ENCODE results near the gene ANAPC16.
"Not testable (repeated sequence)": the region's sequence is repeated elsewhere in the genome, so short reads cannot be mapped to it uniquely, and the experiment has no call there.

ANAPC16 gene

DNA sequence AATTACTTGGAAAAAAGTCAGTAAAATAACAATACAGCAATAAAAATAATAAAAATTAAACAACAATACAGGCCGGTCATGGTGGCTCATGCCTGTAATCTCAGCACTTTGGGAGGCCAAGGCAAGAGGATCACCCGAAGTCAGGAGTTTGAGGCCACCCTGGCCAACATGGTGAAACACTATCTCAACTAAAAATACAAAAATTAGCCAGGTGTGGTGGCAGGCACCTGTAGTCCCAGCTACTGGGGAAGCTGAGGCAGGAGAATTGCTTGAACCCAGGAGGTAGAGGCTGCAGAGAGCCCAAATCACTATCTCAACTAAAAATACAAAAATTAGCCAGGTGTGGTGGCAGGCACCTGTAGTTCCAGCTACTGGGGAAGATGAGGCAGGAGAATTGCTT lies 4.0 kb upstream of the ANAPC16 start:
- DNase-seq, result not testable (repeated sequence)

DNA sequence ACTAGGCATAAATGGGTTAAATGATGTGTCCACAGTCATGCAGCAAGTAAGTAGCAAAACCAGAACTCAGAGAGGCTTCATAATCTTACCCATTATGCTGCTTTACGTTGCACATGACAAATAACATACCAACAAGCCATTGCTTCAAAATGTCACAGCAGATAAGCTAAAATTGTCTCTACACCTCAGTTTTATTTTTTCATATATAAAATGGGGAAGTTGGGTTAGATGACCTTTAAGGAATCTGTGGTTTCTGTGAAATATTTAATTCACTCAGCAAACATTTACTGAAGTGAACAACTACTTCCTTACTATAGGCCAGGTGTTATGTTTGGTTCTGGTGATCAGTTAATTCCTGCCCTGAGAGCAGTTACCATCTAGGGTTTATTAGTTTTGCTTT lies 2.5 kb downstream of the ANAPC16 start:
- DNase-seq, result peak; percentile 21 to 51

DNA sequence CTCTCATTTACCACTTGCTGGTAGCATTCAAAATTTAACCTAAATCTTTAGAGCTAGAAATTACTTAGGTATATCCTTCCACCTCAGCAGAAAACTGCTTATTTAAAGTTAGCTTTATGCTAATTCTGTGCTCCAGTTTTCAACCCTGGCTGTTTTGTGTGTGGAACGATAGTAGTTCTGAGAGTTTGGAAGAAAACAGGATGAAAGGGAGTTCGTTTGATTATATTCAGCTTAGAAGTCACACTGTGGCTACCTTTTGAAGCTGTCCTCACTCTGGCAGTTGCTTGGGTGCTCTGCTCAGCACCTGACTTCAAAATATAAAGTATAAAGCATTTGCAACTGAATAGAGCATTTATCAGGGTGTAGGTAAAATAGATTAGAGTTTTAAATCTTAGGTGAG lies 2.9 kb downstream of the ANAPC16 start:
- DNase-seq, result no peak

DNA sequence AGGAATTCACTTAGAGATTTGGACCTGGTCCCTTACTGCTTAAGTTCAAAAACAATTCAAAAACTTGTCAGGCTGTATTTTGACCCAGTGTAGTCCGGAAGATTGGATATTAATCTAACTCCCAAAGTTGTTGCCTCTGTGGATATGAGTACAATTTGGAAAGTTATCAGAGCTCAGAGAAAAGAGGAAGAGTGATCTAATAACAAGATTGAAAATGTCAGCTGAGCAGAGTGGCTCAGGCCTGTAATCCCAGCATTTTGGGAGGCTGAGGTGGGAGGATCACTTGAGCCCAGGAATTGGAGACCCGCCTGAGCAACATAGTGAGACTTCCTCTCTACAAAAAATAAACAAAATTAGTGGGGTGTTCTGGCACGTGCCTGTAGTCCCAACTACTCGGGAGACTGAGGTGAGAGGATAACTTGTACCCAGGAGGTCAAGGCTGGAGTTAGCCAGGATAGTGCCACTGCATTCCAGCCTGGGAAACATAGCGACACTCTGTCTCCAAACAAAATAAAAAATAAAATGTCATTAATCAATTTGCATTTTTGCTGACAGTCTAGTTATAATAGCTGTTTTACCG lies 3.5 kb downstream of the ANAPC16 start:
- peak; percentile 35 to 40 for DNase-seq

DNA sequence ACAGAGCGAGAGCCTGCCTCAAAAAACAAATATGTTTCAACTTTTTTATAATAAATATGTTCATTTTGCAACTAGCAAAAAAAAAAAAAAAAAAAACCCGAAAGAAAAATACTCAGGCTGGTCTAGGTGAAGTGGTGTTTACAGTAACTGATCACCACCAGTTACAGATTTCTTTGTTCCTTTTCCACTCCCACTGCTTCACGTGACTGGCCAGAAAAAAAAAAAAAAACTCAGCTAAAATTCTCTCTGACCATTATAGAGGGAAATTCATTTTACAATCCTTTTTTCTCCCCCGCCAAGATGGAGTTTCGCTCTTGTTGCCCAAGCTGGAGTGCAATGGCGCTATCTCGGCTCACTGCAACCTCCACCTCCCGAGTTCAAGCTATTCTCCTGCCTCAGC lies 4.8 kb downstream of the ANAPC16 start:
- DNase-seq, result peak in 1 of 2 donors; percentile 4

DNA sequence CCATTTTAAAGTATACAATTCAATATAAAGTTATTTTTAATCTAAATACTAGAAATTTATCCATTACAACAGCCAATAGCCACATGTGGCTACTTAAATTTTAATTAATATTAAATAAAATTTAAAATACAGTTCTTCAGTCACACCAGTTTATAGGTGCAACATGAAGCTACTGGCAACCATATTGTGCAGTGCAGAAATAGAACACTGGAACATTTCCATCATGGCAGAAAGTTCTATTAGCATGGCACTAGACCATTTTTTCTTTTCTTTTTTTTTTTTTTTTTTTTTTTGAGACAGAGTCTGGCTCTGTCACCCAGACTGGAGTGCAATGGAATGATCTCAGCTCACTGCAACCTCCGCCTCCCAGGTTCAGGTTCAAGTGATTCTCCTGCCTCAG lies 5.5 kb downstream of the ANAPC16 start:
- no peak for DNase-seq

DNA sequence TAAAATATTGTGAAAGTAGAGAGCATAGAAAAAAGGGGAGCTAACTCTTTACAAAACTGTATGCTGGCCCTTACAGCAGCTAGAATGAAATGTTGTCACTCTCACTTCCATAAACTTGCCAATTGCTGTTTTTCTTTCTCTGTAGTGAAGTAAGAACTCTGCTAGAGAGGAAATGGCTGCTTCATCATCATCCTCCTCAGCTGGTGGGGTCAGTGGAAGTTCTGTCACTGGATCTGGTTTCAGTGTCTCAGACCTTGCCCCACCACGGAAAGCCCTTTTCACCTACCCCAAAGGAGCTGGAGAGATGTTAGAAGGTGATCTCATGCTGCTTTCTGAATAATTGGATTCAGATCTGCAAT lies 7.9 kb downstream of the ANAPC16 start:
- peak; percentile 76 to 85 for DNase-seq

DNA sequence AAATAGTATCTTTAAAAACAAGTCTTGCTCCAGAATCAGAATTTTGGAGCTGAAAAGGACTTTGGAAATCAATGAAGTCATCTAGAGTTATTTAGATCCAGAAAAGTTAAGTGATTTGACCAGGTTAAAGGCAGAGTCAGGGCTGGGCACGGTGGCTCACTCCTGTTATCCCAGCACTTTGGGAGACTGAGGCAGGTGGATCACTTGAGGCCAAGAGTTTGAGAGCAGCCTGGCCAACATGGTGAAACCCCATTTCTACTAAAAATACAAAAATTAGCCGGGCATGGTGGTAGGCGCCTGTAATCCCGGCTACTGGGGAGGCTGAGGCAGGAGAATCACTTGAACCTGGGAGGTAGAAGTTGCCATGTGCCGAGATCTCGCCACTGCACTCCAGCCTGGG lies 8.4 kb downstream of the ANAPC16 start:
- not testable (repeated sequence) for DNase-seq

DNA sequence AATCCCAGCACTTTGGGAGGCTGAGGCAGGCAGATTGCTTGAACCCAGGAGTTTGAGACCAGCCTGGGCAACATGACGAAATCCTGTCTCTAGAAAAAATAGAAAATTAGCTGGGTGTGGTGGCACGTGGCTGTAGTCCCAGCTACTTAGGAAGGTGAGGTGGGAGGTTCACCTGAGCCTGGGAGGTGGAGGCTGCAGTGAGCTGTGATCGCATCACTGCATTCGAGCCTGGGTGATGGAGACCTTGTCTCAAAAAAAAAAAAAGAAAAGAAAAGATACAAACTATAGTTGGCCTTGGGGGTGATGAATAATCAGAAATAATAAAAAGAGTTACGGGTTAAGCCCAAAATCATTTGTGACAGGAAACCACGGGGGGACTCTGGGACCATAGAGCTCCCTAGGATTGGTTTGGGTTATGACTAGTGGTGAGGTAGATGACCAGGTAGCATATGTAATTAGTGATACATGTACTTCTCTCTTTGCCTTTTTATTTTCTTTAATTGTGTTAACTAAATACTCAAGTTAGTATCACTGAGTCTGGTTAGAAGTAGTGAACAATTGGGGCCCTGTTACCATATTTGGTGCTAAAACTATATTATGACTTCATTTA lies 10.7 kb downstream of the ANAPC16 start:
- DNase-seq, result no peak

DNA sequence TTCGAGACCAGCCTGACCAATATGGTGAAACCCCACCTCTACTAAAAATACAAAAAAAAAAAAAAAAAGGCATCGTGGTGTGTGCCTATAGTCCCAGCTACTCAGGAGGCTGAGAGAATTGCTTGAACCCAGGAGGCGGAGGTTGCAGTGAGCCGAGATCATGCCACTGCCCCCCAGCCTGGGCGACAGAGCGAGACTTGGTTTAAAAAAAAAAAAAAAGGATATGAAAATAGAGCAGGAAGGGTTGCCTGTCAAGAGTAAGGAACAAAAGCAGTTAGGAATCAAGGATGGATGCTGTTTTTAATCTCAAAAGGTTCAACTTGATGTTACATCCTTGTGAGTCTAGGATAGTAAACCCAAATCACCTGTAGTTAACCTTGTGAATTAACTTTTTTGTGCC lies 12.0 kb downstream of the ANAPC16 start:
- DNase-seq, result no peak

DNA sequence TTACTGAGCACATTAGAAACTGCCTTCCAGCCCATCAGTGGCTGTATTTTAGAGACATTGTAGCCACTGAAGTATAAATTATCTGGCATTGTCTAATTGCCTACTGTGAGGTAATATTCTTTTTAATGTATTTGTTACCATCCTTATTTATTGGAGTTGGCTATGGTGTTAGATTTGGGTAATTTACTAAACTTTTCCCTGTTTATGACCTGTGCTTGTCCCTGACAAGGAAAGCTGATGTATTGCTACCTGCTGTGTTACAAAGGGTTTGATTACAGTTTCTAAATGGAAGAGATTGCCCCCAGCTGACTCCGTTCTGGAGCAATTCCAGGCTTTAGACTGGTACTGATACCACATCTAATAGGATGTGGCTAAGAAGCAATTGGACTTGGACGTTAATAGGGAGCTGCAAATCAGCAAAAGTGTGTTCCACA lies 12.5 kb downstream of the ANAPC16 start:
- no peak for DNase-seq

DNA sequence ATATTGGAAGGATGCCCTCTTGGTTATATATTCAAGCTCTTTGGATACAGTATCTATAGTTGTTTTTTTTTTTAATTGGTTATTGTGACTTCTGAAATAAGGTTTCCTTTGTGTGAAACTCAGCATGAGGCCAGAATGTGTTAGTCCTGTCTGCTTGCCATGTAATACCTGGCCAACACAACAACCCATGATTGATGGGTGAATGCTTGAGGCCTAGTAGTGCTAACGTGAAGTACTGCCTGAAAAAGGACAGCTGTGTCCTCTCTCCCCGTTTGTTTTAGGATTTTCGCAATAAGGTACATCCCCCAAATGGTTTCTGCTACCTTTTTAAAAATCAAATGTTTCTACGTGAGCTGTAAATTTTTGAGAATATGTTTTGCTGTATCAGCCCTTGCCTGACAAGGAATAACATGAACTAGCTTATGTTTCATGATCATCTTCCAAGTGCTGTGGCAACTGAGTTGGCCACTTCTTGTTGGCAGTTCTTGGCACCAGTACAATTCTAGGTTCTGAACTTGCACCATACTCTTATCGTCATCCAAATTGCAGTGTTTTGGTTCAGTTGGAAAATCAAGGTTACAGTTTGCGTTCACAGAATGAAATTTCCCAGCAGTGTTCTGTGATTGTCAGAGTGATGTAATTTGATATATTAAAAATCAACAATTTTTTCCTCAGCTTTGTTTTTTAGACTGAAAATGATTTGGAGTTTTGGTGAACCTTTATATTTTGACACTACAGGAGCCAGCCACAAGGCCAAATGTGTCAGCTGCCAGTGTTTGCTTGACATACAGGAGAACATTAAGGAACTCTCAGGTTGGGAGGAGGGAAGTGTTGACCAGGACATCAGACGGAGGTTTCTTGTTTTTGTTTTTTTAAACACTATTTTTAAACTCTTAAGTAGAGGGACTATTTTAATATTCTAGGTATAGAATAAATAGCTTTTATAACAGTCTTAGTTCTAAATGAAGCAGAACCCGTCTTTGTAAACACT lies 13.7 kb downstream of the ANAPC16 start:
- DNase-seq, result peak in 1 of 2 donors; percentile 28

DNA sequence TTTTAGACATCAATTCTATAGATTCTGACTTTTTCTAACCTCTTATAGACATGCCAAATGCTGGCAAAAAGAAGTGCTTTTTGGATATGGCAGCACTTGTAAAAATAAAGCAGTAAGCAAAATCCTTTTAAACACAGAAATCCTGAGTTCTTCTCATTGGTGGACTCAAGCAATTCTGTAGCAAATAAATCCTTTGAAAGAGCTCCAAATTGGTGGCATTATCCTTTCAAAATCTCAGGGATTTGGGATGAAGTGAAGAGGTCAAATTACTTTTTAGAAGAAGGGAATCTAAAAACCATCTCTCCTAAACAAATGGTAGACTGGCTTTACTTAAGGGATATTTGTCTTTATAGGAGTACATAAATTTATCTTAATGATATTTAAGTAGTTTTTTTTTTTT lies 17.8 kb downstream of the ANAPC16 start:
- no peak for DNase-seq

DNA sequence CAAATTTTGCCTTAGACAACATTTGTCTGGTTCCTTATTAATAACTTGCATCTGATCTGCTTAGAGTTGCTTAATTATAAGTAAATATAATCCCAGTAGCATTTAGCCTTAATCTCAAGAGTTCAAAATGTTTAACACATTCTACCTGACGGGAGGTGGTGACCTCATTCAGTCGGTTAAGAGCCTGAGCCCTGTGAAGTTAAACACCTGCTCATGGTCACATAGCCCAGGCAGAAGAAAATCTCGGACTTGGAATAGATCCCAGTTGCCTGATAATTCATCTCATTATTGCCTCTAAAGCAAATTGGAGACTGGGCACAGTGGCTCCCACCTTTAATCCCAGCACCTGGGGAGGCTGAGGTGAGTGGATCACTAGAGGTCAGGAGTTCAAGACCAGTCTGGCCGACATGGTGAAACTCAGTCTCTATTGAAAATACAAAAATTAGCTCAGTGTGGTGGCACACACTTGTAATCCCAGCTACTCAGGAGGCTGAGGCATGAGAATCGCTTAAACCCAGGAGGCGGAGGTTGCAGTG lies 18.8 kb downstream of the ANAPC16 start:
- DNase-seq, result no peak

DNA sequence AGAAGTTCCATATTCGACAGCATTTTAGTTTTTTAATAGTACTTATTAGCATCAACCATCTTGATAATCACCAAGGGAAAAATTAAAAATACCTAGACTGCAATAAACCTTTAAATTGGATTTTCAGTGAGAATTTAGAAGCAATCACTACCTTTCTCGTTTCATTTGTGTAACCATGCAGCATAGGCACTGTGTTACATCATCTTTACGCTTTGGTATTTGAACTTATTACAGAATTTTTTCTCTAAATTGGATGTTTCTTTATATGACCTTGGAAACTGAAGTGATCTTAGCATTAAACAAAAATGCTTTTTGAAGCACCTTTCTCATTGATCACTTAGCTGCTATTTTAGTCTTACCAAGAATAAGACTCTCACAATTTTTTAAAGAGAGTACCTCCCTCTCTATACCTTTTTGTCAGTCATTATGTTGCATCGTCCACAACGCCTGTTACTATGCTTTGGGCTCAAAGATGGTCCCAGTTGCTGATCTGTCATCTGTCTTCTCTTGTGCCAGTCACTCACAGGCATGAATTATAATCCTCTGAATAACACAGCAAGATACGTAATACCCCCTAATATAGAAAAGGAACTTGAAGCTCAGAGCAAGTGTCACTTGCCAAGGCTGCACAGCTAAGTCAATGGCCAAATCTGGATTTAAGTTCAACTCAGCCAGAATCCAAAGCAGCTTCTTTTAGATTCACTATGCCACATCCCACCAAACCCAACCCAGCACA lies 19.9 kb downstream of the ANAPC16 start:
- no peak for DNase-seq

DNA sequence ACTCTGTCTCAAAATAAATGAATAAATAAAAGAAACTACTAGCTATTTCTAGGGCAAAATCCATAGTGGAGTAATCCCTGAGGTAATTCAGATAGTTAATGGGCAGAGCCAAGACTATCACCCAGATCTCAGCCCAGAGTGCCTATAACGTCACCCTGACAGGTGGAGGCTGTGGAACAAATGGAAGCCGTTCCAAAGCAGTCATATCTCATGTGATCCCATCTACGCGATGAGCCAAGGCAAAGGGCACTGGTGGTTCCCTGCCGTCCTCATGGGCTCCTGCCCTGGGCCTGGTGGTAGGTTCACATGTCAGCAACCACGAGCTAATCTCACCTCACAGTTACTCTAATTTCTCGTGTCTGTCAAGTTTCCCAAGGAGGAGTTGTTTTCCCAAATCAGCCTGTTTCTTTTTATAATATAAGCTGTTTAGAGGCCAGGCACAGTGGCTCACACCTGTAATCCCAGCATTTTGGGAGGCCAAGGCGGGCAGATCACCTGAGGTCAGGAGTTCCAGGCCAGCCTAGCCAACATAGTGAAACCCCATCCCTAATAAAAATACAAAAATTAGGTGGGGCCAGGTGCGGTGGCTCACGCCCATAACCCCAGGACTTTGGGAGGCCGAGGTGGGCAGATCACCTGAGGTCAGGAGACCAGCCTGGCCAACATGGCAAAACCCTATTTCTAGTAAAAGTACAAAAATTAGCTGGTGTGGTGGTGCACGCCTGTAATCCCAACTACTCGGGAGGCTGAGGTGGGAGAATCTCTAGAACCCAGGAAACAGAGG lies 22.8 kb downstream of the ANAPC16 start:
- DNase-seq, result no peak

DNA sequence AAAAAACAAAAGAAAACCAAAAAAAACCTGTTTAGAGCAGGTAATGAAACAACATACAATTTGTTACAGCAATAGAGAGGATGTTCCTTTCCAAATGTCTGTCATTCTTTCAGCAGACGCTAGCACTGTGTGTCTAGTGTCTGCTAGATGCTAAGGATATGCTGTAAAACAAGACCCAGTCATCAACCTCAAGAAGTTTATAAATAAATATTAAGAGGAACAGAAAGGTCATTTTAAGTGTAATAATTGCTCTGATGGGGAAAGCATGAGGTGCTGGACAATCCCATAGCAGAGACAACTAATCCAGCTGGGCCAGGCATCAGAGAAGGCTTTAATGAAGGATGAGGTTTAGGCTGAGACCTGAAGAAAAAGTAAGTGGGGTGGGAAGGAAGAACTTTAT lies 23.6 kb downstream of the ANAPC16 start:
- peak; percentile 26 to 40 for DNase-seq

DNA sequence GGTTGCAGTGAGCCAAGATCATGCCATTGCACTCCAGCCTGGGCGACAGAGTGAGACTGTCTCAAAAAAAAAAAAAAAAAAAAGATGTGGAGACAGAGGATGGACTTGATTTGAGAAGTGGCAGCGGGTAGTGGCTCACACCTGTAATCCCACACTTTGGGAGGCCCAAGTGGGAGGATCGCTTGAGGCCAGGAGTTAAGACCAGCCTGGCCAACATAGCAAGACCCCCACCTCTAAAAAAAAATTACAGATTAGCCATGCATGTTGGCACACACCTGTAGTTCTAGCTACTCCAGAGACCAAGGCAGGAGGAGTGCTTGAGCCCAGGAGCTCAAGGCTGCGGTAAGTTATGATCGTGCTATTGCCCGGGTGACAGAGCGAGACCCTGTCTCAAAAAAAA lies 24.6 kb downstream of the ANAPC16 start:
- no peak for DNase-seq

DNA sequence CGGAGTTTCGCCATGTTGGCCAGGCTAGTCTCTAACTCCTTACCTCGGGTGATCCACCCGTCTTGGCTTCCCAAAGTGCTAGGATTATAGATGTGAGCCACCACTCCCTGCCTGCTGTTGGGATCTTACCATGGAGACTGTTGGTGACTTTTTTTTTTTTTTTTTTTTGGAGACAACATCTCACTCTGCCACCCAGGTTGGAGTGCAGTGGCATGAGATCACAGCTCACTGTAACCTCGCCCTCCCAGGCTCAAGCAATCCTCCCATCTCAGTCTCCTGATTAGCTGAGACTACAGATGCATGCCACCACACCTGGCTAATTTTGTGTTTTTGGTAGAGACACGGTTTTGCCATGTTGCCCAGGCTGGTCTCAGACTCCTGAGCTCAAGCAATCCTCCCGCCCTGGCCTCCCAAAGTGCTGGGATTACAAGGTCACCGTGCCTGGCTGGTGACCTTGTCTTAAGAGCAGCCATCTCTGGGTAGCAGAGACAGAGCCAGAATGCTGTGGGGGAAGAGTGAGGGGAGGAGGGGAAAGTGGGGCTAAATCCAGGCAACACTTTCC lies 26.0 kb downstream of the ANAPC16 start:
- no peak for DNase-seq

DNA sequence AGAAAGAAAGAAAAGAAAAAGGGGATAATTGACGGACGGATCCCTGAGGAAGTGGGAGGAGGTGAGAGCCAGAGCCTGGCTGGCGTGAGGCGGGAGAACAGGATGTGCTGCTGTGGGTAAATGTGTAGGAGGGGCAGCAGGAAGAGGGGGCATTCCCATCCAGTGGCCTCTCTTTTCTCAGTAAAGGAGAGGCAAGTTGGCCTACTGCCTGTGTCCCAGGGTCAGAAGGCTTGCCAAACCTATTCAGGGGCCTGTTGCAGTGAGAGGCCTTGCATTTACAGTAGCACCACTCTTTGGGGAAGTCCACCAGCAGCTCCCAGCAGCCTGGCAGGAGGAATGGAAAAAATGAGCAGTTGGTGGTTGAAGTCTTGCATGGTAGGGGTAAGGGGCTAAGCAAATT lies 26.9 kb downstream of the ANAPC16 start:
- DNase-seq, result peak; percentile 62 to 72

DNA sequence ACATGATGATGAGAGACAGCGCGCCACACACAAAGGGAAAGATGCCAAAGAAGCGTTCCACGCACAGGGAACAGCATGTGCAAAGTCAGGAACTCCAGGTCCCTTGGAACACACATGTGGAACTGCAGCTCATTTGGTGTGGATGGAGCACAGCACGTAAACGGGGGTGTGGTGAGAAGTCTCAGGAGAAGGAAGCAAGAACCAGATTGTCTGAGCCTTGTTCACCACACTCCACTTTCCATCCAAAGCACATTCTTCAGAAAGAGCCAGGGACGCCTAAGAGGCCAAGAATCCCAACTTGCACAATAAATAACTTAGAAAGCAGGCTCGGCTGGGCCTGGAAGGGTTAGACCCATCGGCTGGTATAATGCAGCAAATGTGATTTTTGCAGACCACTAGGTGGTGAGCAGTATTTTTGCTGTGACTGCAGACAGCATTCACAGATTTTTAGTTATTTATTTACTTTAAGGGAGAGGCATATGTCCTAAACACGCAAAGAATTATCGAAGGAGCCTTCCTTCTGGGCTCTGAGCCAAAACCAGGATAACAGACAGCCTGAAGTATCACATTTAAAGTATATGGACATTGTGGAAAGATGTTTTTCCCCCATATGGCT lies 28.1 kb downstream of the ANAPC16 start:
- DNase-seq, result no peak
